ENCODE results near the gene PQBP1. TPM values are rescaled to one million over a fixed set of nuclear protein-coding genes. Genes with fewer than 3 reads are reported as not detected.
"Not testable (repeated sequence)": the region's sequence is repeated elsewhere in the genome, so short reads cannot be mapped to it uniquely, and the experiment has no call there.

Gene PQBP1
- 10 to 100 TPM; 33.2 to 79.7 TPM for total RNA-seq
- polyA plus RNA-seq = 100 to 1,000 TPM in 1 of 2 donors, 10 to 100 TPM in 1; 68.2 to 146 TPM
- long read RNA-seq, donor 1, transcript PQBP1-207 (7 exons, 1,020 nt) = major isoform, 15 of 37 reads
- long read RNA-seq, donor 1, transcript PQBP1-216 (7 exons, 938 nt) = minor isoform, 12 of 37 reads
- long read RNA-seq, donor 1, partial matches to known transcripts = 5 of 37 reads
- long read RNA-seq, donor 1, other reads (novel, unspliced or antisense) = 0 of 37 reads
- long read RNA-seq, donor 2, transcript PQBP1-207 (7 exons, 1,020 nt) = major isoform, 11 of 19 reads
- long read RNA-seq, donor 2, partial matches to known transcripts = 5 of 19 reads
- long read RNA-seq, donor 2, other reads (novel, unspliced or antisense) = 0 of 19 reads
- long read RNA-seq, donor 3, transcript PQBP1-207 (7 exons, 1,020 nt) = major isoform, 11 of 116 reads
- long read RNA-seq, donor 3, partial matches to known transcripts = 67 of 116 reads
- long read RNA-seq, donor 3, other reads (novel, unspliced or antisense) = 33 of 116 reads
- long read RNA-seq, donor 4, transcript PQBP1-207 (7 exons, 1,020 nt) = major isoform, 6 of 18 reads
- long read RNA-seq, donor 4, transcript PQBP1-216 (7 exons, 938 nt) = minor isoform, 5 of 18 reads
- long read RNA-seq, donor 4, partial matches to known transcripts = 7 of 18 reads
- long read RNA-seq, donor 4, other reads (novel, unspliced or antisense) = 0 of 18 reads
- long read RNA-seq, donor 5, transcript PQBP1-203 (7 exons, 1,056 nt) = minor isoform, 5 of 65 reads
- long read RNA-seq, donor 5, transcript PQBP1-207 (7 exons, 1,020 nt) = major isoform, 27 of 65 reads
- long read RNA-seq, donor 5, partial matches to known transcripts = 28 of 65 reads
- long read RNA-seq, donor 5, other reads (novel, unspliced or antisense) = 0 of 65 reads

- 1 to 38% methylated on average over 33 to 49 of the region's 49 CpGs for WGBS, 2 donors
- peak within 1 kb of the TSS; percentile 81 to 89 for H3K9ac ChIP-seq (ENCODE audit: insufficient read depth in 1 of 2, low read length in 2 of 2)
- peak within 1 kb of the TSS; percentile 54 for H3K4me3 ChIP-seq
- DNase-seq = peak; percentile 94 to 97 (median 95)
- H3K27me3 ChIP-seq (ENCODE audit: control insufficient read depth in 3 of 3, insufficient read depth in 3 of 3, low read length in 2 of 3) = no peaks in the 10 kb centered on the region
- H3K36me3 ChIP-seq (ENCODE audit: control insufficient read depth in 4 of 4, insufficient read depth in 4 of 4, low read length in 4 of 4) = peaks cover 0 to 11% (median 5%) of the 10 kb centered on the region in 4 donors
- H3K4me1 ChIP-seq (ENCODE audit: control insufficient read depth in 5 of 5, insufficient read depth in 5 of 5, low read length in 5 of 5) = peaks cover 0 to 8% (median 3%) of the 10 kb centered on the region in 5 donors
- no peak for TF ChIP-seq CTCF (IDR thresholded peaks at IDR 0.05; ENCODE audit: control extremely low read depth, extremely low read depth)
- peak within 1 kb of the TSS; percentile 92 to 94 for H3K27ac ChIP-seq (ENCODE audit: low read depth in 1 of 2, low read length in 1 of 2)
- peaks cover 0 to 7% (median under 1%) of the 10 kb centered on the region in 4 donors for H3K9me3 ChIP-seq (ENCODE audit: control insufficient read depth in 4 of 4, insufficient read depth in 3 of 4, low read length in 3 of 4)
- peak; percentile 93 for ATAC-seq (ENCODE audit: insufficient read depth, low FRiP score)
Observed at GRCh38 chrX:48897625-48898306, at the start of gene PQBP1, which contains the start of gene TIMM17B. TSS of gene PQBP1 (plus strand) at chrX:48897930. CDS start at chrX:48898510, 580 bp downstream. TSS of gene TIMM17B (minus strand) at chrX:48897768. CDS start at chrX:48897749, 19 bp downstream.

GRCh38 chrX:48848847-48849246, 48.9 kb upstream of the PQBP1 start:
- no peak for TF ChIP-seq CTCF (IDR thresholded peaks at IDR 0.05; ENCODE audit: control extremely low read depth, extremely low read depth)
- WGBS, 2 donors = 50 to 51% methylated on average over 1 of the region's 1 CpG
- no peak overlapping the region for H3K27ac ChIP-seq (ENCODE audit: low read depth in 1 of 2, low read length in 1 of 2)

GRCh38 chrX:48852857-48853256, 44.9 kb upstream of the PQBP1 start:
- H3K27ac ChIP-seq (ENCODE audit: low read depth in 1 of 2, low read length in 1 of 2) = no peak overlapping the region
- 80 to 90% methylated on average over 6 to 7 of the region's 7 CpGs for WGBS, 2 donors
- ATAC-seq (ENCODE audit: insufficient read depth, low FRiP score) = no peak

More at GRCh38 chrX:48848847-48849246, 48.9 kb upstream of the PQBP1 start:
- Histone ChIP-seq H3K36me3 (ENCODE audit: control insufficient read depth in 4 of 4, insufficient read depth in 4 of 4, low read length in 4 of 4) (no peaks in the 10 kb centered on the region), H3K9ac (ENCODE audit: insufficient read depth in 1 of 2, low read length in 2 of 2) (no peak overlapping the region), H3K4me1 (ENCODE audit: control insufficient read depth in 5 of 5, insufficient read depth in 5 of 5, low read length in 5 of 5) (no peaks in the 10 kb centered on the region), H3K4me3 (no peak overlapping the region), H3K9me3 (ENCODE audit: control insufficient read depth in 4 of 4, insufficient read depth in 3 of 4, low read length in 3 of 4) (peaks cover 0 to 4% (median 0%) of the 10 kb centered on the region in 4 donors), H3K27me3 (ENCODE audit: control insufficient read depth in 3 of 3, insufficient read depth in 3 of 3, low read length in 2 of 3) (peaks cover 0 to 12% (median 0%) of the 10 kb centered on the region in 3 donors)
- no peak for ATAC-seq (ENCODE audit: insufficient read depth, low FRiP score)
- DNase-seq = no peak

GRCh38 chrX:48853494-48853893, 44.2 kb upstream of the PQBP1 start:
- H3K4me3 ChIP-seq; H3K4me1 ChIP-seq (ENCODE audit: control insufficient read depth in 5 of 5, insufficient read depth in 5 of 5, low read length in 5 of 5); DNase-seq; H3K36me3 ChIP-seq (ENCODE audit: control insufficient read depth in 4 of 4, insufficient read depth in 4 of 4, low read length in 4 of 4); H3K27me3 ChIP-seq (ENCODE audit: control insufficient read depth in 3 of 3, insufficient read depth in 3 of 3, low read length in 2 of 3); ATAC-seq (ENCODE audit: insufficient read depth, low FRiP score); H3K27ac ChIP-seq (ENCODE audit: low read depth in 1 of 2, low read length in 1 of 2); H3K9ac ChIP-seq (ENCODE audit: insufficient read depth in 1 of 2, low read length in 2 of 2); H3K9me3 ChIP-seq (ENCODE audit: control insufficient read depth in 4 of 4, insufficient read depth in 3 of 4, low read length in 3 of 4): not testable (repeated sequence)

More at GRCh38 chrX:48852857-48853256, 44.9 kb upstream of the PQBP1 start:
- Histone ChIP-seq H3K36me3 (ENCODE audit: control insufficient read depth in 4 of 4, insufficient read depth in 4 of 4, low read length in 4 of 4) (no peaks in the 10 kb centered on the region), H3K9ac (ENCODE audit: insufficient read depth in 1 of 2, low read length in 2 of 2) (no peak overlapping the region), H3K9me3 (ENCODE audit: control insufficient read depth in 4 of 4, insufficient read depth in 3 of 4, low read length in 3 of 4) (peaks cover 0 to 4% (median 0%) of the 10 kb centered on the region in 4 donors), H3K27me3 (ENCODE audit: control insufficient read depth in 3 of 3, insufficient read depth in 3 of 3, low read length in 2 of 3) (peaks cover 0 to 9% (median 0%) of the 10 kb centered on the region in 3 donors), H3K4me3 (no peak overlapping the region), H3K4me1 (ENCODE audit: control insufficient read depth in 5 of 5, insufficient read depth in 5 of 5, low read length in 5 of 5) (no peaks in the 10 kb centered on the region)
- no peak for DNase-seq
- no peak for TF ChIP-seq CTCF (IDR thresholded peaks at IDR 0.05; ENCODE audit: control extremely low read depth, extremely low read depth)

GRCh38 chrX:48854121-48854804, 43.5 kb upstream of the PQBP1 start:
- H3K4me1 ChIP-seq (ENCODE audit: control insufficient read depth in 5 of 5, insufficient read depth in 5 of 5, low read length in 5 of 5); H3K4me3 ChIP-seq; H3K27ac ChIP-seq (ENCODE audit: low read depth in 1 of 2, low read length in 1 of 2); H3K9me3 ChIP-seq (ENCODE audit: control insufficient read depth in 4 of 4, insufficient read depth in 3 of 4, low read length in 3 of 4); H3K36me3 ChIP-seq (ENCODE audit: control insufficient read depth in 4 of 4, insufficient read depth in 4 of 4, low read length in 4 of 4); H3K9ac ChIP-seq (ENCODE audit: insufficient read depth in 1 of 2, low read length in 2 of 2); DNase-seq; H3K27me3 ChIP-seq (ENCODE audit: control insufficient read depth in 3 of 3, insufficient read depth in 3 of 3, low read length in 2 of 3); ATAC-seq (ENCODE audit: insufficient read depth, low FRiP score): not testable (repeated sequence)
- WGBS, 2 donors = 89 to 90% methylated on average over 12 of the region's 12 CpGs
